RWPE1 (cell line): ENCODE data around the gene TXNDC8.

Experiments used
- CTCF ChIA-PET: fragments of 350-600 bp; sonication (Branson Sonifier 250); formaldehyde crosslinking; extraction: SDS; loops from one replicate; lab custom pipeline; 2021; lab: Yijun Ruan, JAX
- POLR2A ChIA-PET: fragments of 400-600 bp; formaldehyde crosslinking; extraction: SDS; loops from one replicate; lab custom pipeline; 2020; ENCODE audit warnings: antibody characterized with exemption; ENCODE audit not compliant: low non-redundant PET; lab: Yijun Ruan, JAX
- DNase-seq: peaks from one replicate; pipeline ENCODE4 v3.0.0; 2012; ENCODE audit warnings: low spot score
- H3K27ac ChIP-seq: fragments of 450-650 bp; 2 replicates; pipeline ENCODE4 v1.5.1; 2017
- TF ChIP-seq, protein P1 (sequence below): fragments of 450-650 bp; conservative IDR thresholded peaks from 2 replicates; pipeline ENCODE4 v1.5.1; 2017; ENCODE audit warnings: low read depth, mild to moderate bottlenecking

Gene TXNDC8

DNA sequence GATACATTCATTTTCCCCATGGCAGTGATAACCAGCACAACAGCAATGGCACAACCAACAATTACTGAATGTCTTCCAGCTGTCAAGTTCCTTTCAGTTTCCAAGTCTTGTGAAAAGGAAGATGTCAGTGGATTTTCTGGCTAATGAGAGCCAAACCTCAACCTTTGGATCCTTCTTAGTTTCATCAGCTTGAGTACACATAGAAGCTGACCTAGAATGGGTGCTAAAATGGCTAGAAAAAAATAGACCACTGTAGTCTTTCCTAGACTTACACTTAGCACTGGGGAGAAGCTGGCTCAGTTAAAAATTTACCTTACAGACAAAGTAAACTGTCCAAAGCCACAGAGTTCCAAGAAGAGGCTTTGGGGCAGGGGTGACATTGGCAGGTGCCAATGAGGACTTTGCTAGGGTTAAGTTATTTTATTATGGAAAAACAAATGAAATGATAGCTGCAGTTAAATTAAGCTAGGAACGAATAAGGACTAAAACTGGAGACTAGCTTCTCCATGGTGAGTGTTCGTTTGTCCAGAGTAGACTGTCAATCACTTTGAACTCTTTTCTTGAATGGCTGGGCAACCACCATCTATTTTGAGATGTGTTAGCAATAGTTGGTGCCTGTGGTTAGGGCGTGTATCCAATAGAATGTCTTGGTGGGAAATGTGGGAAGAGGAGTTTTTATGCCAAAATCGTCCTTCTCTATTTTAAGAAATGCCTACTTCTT lies 55.5 kb downstream of the TXNDC8 start:
- ChIA-PET CTCF (interaction anchor here (1.0 to 1.2 kb wide), 2 partner anchors 10 to 81 kb away, joined by 3 read pairs; no protein-coding TSS in a partner anchor), POLR2A (interaction anchor here (1.0 kb wide), 1 partner anchor 25 kb away, joined by 4 read pairs; no protein-coding TSS in a partner anchor)
- TF ChIP-seq, protein P1, sequence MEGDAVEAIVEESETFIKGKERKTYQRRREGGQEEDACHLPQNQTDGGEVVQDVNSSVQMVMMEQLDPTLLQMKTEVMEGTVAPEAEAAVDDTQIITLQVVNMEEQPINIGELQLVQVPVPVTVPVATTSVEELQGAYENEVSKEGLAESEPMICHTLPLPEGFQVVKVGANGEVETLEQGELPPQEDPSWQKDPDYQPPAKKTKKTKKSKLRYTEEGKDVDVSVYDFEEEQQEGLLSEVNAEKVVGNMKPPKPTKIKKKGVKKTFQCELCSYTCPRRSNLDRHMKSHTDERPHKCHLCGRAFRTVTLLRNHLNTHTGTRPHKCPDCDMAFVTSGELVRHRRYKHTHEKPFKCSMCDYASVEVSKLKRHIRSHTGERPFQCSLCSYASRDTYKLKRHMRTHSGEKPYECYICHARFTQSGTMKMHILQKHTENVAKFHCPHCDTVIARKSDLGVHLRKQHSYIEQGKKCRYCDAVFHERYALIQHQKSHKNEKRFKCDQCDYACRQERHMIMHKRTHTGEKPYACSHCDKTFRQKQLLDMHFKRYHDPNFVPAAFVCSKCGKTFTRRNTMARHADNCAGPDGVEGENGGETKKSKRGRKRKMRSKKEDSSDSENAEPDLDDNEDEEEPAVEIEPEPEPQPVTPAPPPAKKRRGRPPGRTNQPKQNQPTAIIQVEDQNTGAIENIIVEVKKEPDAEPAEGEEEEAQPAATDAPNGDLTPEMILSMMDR, result no peak

DNA sequence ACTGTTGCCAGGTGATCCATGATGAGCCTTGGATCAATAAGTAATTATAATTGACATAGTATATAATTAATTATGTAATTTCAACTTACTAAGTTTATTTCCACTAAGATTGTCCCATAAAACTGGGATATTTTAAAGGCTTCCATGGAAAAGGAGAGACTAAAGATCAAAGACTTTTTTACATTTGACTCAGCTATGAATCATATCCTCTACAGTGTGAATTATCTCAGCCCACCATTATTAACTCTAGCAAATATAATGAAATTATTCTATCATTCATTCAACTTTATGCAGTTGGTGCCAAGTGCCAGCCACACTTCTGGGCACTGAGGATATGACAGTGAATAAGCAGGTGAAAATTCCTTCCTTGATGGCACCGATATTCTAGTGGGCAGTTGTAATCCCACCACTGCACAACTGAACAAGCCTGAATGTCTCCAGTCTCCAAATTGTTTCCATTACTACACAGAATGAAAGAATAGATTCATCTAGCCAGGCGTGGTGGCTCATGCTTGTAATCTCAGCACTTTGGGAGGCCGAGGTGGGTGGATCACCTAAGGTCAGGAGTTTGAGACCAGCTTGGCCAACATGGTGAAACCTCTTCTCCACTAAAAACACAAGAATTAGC lies 59.5 kb downstream of the TXNDC8 start:
- TF ChIP-seq, protein P1, result no peak
- POLR2A ChIA-PET, result no interaction called here
- peak overlapping the region; percentile 37; the same call in 1 of the 2 replicates for H3K27ac ChIP-seq
- DNase-seq, result peak; percentile 68
- CTCF ChIA-PET, result no interaction called here

More for the DNA sequence above, 55.5 kb downstream of the TXNDC8 start:
- no peak overlapping the region for H3K27ac ChIP-seq
- no peak for DNase-seq

DNA sequence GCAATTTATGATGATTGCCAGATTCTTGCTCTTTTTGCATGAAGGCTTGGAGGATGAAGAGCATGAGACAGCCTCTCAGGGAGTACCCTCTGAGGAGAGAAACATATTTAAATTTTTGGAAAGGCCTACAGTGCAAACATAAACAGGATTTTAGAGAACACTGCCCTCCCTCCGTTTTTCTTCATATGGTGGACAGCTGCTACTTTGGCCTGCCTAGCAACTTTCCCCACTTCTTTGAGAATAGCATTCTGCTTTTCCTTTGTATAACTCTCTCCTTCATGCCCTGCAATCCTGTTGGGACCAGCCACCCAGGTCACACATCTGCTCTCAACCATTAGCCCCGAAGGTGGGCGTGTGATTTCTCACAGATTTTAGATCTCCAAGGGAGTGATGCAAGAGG lies 60.9 kb downstream of the TXNDC8 start:
- TF ChIP-seq, protein P1, result no peak
- POLR2A ChIA-PET, result no interaction called here

GRCh38 chr9:110270211-110270995 lies 67.3 kb downstream of the TXNDC8 start:
- POLR2A ChIA-PET, result interaction anchor here (1.7 kb wide), 1 partner anchor 13 kb away, joined by 7 read pairs; the partner anchor contains the start of gene TXN
- H3K27ac ChIP-seq, result no peak overlapping the region
- DNase-seq, result no peak
- CTCF ChIA-PET, result interaction anchor here (0.7 kb wide), 1 partner anchor 627 kb away, joined by 3 read pairs; no protein-coding TSS in a partner anchor
- TF ChIP-seq, protein P1, result no peak

More for the DNA sequence above, 60.9 kb downstream of the TXNDC8 start:
- no peak for DNase-seq
- H3K27ac ChIP-seq, result no peak overlapping the region
- CTCF ChIA-PET, result no interaction called here

- no peak for DNase-seq
- no peak overlapping the region for H3K27ac ChIP-seq
- TF ChIP-seq, protein P1, result no peak
- ChIA-PET CTCF (no interaction called here), POLR2A (no interaction called here)
Observed at GRCh38 chr9:110266795-110267194, 70.9 kb downstream of the TXNDC8 start.

DNA sequence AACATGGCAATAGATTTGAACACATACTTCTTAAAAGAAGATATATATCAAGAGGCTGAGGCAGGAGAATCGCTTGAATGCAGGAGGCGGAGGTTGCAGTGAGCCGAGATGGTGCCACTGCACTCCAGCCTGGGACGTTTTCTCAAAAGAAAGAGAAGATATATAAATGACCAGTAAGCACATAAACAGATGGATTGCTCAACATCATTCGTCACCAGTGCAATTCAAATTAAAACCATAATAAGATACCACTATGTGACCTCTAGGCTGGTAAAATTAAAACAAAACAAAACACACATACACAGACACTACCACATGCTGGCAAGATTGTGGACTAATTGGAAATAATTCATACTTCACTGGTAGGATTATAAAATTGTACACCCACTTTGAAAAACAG lies 76.0 kb downstream of the TXNDC8 start:
- DNase-seq, result no peak
- ChIA-PET CTCF (no interaction called here), POLR2A (no interaction called here)
- TF ChIP-seq, protein P1, result no peak
- H3K27ac ChIP-seq, result no peak overlapping the region
